Measurements from ENCODE around the gene TARDBP.
"Not testable (repeated sequence)": the region's sequence is repeated elsewhere in the genome, so short reads cannot be mapped to it uniquely, and the experiment has no call there.

The TARDBP gene

GRCh38 chr1:10980841-10981727 is 31.4 kb upstream of the TARDBP start:
- no peak for TF ChIP-seq CTCF (IDR thresholded peaks at IDR 0.05; ENCODE audit: low read depth, low read length)

GRCh38 chr1:10986525-10986890 is 25.9 kb upstream of the TARDBP start:
- no peak for TF ChIP-seq CTCF (IDR thresholded peaks at IDR 0.05; ENCODE audit: low read depth, low read length)
- DNase-seq (ENCODE audit: extremely low read depth, low read depth) = no peak

More at GRCh38 chr1:10980841-10981727, 31.4 kb upstream of the TARDBP start:
- DNase-seq (ENCODE audit: extremely low read depth, low read depth) = peak; percentile 30

- no peak for DNase-seq (ENCODE audit: extremely low read depth, low read depth)
Measured at GRCh38 chr1:10987840-10988417, 24.5 kb upstream of the TARDBP start.

GRCh38 chr1:10989095-10989494 is 23.4 kb upstream of the TARDBP start:
- TF ChIP-seq CTCF (IDR thresholded peaks at IDR 0.05; ENCODE audit: low read depth, low read length) = no peak

More at GRCh38 chr1:10987840-10988417, 24.5 kb upstream of the TARDBP start:
- no peak for TF ChIP-seq CTCF (IDR thresholded peaks at IDR 0.05; ENCODE audit: low read depth, low read length)

GRCh38 chr1:10989920-10990516 is 22.4 kb upstream of the TARDBP start:
- DNase-seq (ENCODE audit: extremely low read depth, low read depth) = not testable (repeated sequence)

More at GRCh38 chr1:10989095-10989494, 23.4 kb upstream of the TARDBP start:
- no peak for DNase-seq (ENCODE audit: extremely low read depth, low read depth)

- TF ChIP-seq CTCF (IDR thresholded peaks at IDR 0.05; ENCODE audit: low read depth, low read length) = no peak
- DNase-seq (ENCODE audit: extremely low read depth, low read depth) = no peak
Measured at GRCh38 chr1:10990828-10991227, 21.6 kb upstream of the TARDBP start.

- DNase-seq (ENCODE audit: extremely low read depth, low read depth) = not testable (repeated sequence)
Measured at GRCh38 chr1:10992004-10992403, 20.4 kb upstream of the TARDBP start.

- DNase-seq (ENCODE audit: extremely low read depth, low read depth) = no peak
- no peak for TF ChIP-seq CTCF (IDR thresholded peaks at IDR 0.05; ENCODE audit: low read depth, low read length)
Measured at GRCh38 chr1:10992864-10993263, 19.6 kb upstream of the TARDBP start.

All from AG09319 (cell line).